GM12873 (cell line): ENCODE results near the gene TMEM183A.

ENCODE experiments used
- CTCF ChIP-seq: IDR thresholded peaks from 2 replicates; pipeline ENCODE4 v1.5.1; 2012; ENCODE audit warnings: low read depth, mild to moderate bottlenecking, moderate library complexity, low read length, control low read depth; ENCODE audit not compliant: insufficient read depth; ENCODE audit errors: missing control alignments

TMEM183A gene

GRCh38 chr1:202965422-202965821, 41.8 kb upstream of the TMEM183A start:
- no peak for TF ChIP-seq CTCF

GRCh38 chr1:202966006-202966898, 40.9 kb upstream of the TMEM183A start:
- TF ChIP-seq CTCF, result no peak

DNA sequence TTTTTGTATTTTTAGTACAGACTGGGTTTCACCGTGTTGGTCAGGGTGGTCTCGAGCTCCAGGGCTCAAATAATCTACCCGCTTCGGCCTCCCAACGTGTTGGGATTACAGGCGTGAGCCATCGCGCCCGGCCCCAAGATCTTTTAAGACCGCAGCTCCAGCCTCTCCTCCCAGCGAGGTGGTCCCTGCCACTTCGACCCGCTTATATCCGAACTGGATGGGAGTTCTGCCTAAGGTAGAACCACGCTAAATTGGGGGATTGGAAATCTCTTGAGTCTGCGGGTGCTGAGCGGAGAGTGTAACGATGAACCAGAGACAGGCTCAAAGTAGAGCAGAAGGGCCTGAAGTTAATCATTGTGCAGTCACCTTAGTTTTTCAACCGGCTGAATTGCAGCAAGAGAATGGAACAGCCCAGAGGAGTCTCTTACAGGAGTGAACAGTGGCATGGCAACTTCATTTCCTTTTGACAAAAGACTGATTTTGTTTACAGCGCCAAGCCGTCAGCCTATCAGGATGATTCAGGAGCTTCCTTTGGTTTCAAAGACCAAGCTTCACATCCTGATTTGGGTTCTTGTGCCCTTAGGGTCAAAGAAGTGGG, 39.4 kb upstream of the TMEM183A start:
- TF ChIP-seq CTCF, result no peak

GRCh38 chr1:202968351-202968750, 38.8 kb upstream of the TMEM183A start:
- no peak for TF ChIP-seq CTCF

- TF ChIP-seq CTCF, result peak; percentile 86
Measured at GRCh38 chr1:202968895-202969295, 38.3 kb upstream of the TMEM183A start.

GRCh38 chr1:202972046-202972445, 35.1 kb upstream of the TMEM183A start:
- no peak for TF ChIP-seq CTCF

DNA sequence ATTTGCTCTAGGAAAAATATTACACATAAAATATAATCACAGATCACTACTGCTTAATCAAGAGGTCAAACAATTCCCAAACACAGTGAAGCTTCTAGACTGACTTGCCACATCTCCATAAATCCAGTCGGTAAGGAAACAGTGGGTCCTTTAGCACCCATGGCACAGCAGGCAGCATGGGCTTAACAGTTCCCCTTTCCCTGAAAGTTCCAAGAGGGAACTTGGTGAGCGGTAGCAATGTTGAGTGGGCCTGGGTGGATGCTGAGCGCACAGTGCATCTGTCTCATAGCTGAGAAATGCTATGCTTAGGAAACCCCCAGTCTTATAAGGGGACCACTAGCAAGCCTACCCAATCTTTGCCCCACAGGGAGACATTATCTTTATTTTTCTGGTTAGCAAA, 32.3 kb upstream of the TMEM183A start:
- TF ChIP-seq CTCF, result no peak
